Measurements from ENCODE around the gene OARD1.

Gene OARD1

DNA sequence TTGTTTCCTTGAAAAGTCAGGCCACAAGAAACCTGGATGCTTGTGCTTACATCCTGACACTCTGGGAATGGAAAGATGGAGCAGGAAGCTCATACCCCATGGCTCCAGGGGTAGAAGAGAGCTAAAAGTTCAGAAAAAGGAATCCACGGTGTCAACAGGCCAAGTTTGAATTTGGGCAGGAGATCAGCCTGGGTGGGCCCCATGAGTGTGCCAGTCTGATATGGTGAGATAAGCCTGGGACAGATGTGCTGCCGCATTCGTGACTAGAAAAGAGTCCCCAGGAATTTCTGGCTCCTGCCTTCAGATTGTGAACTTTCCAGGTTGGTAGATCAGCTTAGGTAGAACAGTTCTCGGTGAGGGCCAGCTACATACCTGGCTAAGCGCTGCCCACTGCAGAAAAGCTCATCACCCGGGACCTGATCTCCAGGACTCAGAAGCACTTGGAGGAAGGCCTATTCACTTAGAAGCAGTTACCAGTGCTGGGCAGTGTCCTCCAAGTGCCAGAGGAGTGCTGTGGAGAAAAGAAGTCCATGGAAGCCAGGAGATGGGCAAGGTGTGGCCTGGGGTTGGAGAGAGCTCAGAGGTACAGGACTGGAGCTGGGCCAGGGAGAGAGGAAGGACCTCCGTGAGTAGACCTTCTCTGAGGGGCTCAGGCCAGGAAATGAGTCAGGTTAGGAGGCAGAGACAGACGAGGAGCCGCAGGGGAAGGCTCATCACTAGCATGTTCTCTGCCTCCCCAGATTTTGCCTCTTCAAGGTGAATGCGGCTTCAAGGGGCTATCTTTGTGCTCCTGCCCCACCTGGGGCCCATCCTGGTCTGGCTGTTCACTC is 29.7 kb downstream of the OARD1 start, which contains the start of gene TSPO2:
TSS of gene TSPO2 (plus strand) at position 242 of the 830 bp plus-strand sequence. CDS start at position 761, 519 bp downstream.
- no peaks in the 10 kb centered on the region for H3K4me1 ChIP-seq (ENCODE audit: control insufficient read depth, insufficient read depth, low read length)
- no peak within 1 kb of the TSS for H3K9ac ChIP-seq (ENCODE audit: low read length)
- no peaks in the 10 kb centered on the region for H3K36me3 ChIP-seq (ENCODE audit: control insufficient read depth, insufficient read depth, low read length)
- H3K4me3 ChIP-seq (ENCODE audit: low read length), result no peak within 1 kb of the TSS
- H3K27me3 ChIP-seq (ENCODE audit: control insufficient read depth, insufficient read depth, low read length), result no peaks in the 10 kb centered on the region
- no peak within 1 kb of the TSS for H3K27ac ChIP-seq (ENCODE audit: low read depth, low read length)

DNA sequence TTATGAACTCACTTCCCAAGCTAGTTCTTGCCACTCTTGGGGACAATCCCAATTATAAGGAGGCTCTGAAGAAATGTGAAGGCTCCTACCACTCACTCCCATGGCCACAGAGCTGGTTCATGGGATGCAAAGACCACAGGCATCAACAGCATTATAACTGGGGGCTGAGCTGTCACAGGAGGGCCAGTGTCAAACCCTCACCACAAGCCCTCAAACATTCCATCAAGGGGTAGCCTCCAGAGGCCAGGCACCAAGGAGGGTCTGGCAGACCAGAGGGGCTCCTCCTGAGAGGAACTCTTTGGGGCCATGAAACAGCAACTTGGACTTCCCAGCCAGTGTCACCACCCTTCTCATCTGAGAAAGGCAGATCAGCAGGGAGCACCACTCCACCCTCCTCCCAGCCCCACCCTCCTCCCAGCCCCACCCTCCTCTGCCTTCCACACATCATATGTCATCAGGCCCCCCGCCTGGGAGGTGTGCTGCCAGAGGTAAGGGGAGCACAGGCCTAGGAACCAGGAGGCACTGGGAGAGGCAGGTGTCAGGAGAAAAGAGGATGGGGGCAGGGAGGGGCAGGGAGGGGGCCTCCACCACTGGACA is 31.1 kb downstream of the OARD1 start:
- no peak overlapping the region for H3K9ac ChIP-seq (ENCODE audit: low read length)
- H3K36me3 ChIP-seq (ENCODE audit: control insufficient read depth, insufficient read depth, low read length), result no peaks in the 10 kb centered on the region
- H3K4me3 ChIP-seq (ENCODE audit: low read length), result no peak overlapping the region
- H3K27me3 ChIP-seq (ENCODE audit: control insufficient read depth, insufficient read depth, low read length), result no peaks in the 10 kb centered on the region
- H3K4me1 ChIP-seq (ENCODE audit: control insufficient read depth, insufficient read depth, low read length), result no peaks in the 10 kb centered on the region
- no peak overlapping the region for H3K27ac ChIP-seq (ENCODE audit: low read depth, low read length)

DNA sequence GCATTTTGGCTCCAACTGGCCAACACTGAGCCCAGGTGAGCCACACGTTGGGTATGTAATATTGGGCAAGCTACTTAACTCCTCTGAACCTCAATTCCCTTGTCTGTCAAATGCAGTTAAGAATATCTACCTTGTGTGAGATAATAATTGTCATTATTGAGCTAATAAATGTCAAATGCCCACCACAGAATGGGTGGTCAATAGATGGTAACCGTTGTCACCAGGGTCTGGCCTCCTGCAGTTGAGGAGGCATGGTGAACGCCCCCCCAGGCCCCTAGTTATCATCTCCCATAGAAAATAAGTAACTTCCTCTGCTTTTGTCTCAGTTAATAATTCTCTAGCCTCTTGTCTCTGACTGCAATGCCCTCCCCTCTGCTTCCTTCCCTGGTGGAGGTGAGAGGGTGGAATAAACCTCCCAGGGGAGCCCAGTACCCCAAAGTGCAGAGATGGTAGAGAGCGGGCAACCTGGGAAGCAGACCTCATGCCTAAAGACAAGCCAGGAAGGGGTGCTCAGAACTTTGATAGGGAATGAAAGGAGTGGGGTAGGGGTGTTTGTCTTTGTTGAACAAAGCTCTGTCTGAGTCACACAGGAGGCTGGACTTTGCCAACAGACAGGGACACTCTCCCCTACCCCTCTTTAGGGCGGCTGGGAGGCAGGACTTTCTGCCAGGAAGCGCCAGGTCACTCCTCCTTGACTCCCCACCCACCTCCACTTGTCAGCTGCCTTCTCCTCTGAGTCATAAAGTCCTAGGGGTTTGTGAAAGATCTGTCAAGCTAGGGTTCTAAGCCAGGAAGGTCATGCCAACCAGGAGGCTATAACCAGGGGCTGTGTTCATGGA is 31.8 kb downstream of the OARD1 start:
- H3K27me3 ChIP-seq (ENCODE audit: control insufficient read depth, insufficient read depth, low read length), result no peaks in the 10 kb centered on the region
- H3K4me3 ChIP-seq (ENCODE audit: low read length), result no peak overlapping the region
- no peak overlapping the region for H3K9ac ChIP-seq (ENCODE audit: low read length)
- H3K27ac ChIP-seq (ENCODE audit: low read depth, low read length), result no peak overlapping the region
- H3K36me3 ChIP-seq (ENCODE audit: control insufficient read depth, insufficient read depth, low read length), result no peaks in the 10 kb centered on the region
- no peaks in the 10 kb centered on the region for H3K4me1 ChIP-seq (ENCODE audit: control insufficient read depth, insufficient read depth, low read length)

DNA sequence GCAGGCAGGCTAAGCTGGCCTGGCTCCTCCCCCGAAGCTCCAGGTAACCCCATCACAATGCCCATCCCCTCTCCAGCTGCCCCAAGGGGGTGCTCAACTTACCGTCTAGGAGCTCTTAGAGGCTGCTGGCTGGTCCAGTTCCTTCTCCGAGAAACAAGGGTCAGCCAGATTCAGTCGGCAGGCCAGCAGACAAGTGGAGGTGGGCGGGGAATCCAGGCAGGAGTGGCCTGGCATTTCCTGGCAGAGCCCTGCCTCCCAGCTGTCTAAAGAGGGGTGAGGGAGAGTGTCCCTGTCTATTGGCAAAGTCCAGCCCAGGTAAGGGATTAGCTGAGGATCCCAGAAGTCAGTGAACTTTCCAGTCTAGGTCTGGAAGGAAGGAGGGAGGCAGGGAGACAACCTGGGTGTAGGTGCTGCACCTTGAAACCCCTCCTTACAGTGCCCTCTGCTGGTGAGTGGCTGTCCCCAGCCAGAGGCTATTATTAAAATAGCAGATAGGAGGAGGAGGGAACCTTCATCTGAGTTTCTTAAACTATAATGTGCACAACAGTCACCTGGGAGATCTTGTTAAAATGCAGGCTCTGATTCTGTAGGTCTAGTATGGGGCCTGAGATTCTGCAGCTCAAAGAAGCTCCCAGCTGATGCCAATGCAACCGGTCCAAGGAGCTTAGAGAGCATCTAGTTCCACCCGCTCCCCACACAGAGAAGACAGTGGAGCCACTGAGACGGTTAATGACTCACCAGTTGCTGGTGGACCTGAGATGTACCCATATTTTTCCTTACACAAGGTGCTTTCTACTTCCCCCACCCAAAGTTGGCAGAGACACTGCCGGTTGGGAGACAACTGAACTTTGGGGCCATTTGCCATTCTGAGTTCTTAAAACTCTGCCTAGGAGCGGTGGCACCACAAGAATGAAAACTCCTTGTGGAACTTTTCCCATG is 32.8 kb downstream of the OARD1 start, which contains the start of gene UNC5CL:
TSS of gene UNC5CL (minus strand) at position 162 of the 939 bp plus-strand sequence. CDS start 4,147 bp downstream, outside the sequence.
- H3K4me1 ChIP-seq (ENCODE audit: control insufficient read depth, insufficient read depth, low read length), result no peaks in the 10 kb centered on the region

DNA sequence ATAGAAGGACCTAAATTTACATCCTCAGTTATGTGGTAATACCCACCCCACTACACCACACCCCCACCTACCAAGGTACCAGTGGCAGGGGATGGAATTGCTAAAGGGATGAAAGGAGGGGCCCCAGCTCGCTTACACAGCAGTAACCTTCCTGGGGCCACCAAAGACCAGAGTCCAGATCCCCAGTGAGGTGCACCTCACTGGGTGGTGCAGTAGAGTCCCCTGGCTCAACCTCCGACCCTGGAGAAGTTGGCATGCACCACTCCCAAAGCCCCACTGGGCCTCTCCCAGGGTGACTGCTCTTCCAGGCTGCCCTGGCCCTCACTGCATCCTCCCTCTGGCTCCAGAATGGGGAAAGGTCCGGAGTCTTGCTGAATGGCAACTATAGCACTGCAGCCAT is 34.0 kb downstream of the OARD1 start:
- no peaks in the 10 kb centered on the region for H3K4me1 ChIP-seq (ENCODE audit: control insufficient read depth, insufficient read depth, low read length)
- no peak overlapping the region for H3K27ac ChIP-seq (ENCODE audit: low read depth, low read length)
- no peaks in the 10 kb centered on the region for H3K36me3 ChIP-seq (ENCODE audit: control insufficient read depth, insufficient read depth, low read length)
- no peak overlapping the region for H3K9ac ChIP-seq (ENCODE audit: low read length)
- no peak overlapping the region for H3K4me3 ChIP-seq (ENCODE audit: low read length)
- no peaks in the 10 kb centered on the region for H3K27me3 ChIP-seq (ENCODE audit: control insufficient read depth, insufficient read depth, low read length)

More for the DNA sequence above, 32.8 kb downstream of the OARD1 start, which contains the start of gene UNC5CL:
- H3K36me3 ChIP-seq (ENCODE audit: control insufficient read depth, insufficient read depth, low read length), result no peaks in the 10 kb centered on the region
- no peak within 1 kb of the TSS for H3K9ac ChIP-seq (ENCODE audit: low read length)
- H3K27ac ChIP-seq (ENCODE audit: low read depth, low read length), result no peak within 1 kb of the TSS
- H3K4me3 ChIP-seq (ENCODE audit: low read length), result no peak within 1 kb of the TSS
- H3K27me3 ChIP-seq (ENCODE audit: control insufficient read depth, insufficient read depth, low read length), result no peaks in the 10 kb centered on the region

DNA sequence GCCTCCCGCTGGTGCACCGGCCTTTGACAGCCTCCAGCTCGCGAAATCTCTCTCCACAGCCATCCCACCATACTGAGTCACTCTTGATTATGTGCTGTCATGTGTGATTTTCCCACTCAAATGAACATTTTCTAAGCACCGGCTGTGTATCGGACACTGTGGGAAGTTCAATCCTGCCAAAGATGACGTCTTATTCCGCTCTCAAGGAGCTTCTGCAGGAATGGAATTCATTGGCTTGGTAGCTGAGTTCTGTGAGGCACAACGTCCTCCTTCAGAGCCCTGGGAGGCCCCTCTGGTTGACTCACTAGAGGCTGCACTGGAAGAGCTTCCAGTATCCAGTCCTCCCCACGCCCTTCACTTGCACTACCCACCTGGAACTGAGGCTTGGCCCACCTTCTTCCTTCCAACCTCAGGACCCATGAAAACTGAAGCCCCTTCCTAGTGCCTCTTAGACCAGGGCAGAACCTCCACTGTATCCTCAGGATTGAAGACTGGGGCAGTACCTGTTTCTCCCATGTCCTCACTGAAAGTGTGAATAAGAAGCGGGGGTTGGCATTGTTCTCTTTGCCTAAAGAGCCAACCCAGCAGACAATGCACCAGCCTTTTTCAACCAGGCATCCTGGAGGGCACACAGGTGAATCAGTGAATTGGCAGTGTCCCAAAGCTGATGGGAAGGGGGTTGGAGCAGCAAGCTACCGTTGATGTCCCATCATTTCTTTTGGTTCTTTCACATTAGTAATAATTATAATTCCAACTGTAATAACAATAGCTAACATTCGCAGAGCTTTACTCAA is 34.9 kb downstream of the OARD1 start:
- no peaks in the 10 kb centered on the region for H3K4me1 ChIP-seq (ENCODE audit: control insufficient read depth, insufficient read depth, low read length)
- no peak overlapping the region for H3K27ac ChIP-seq (ENCODE audit: low read depth, low read length)
- H3K4me3 ChIP-seq (ENCODE audit: low read length), result no peak overlapping the region
- no peaks in the 10 kb centered on the region for H3K27me3 ChIP-seq (ENCODE audit: control insufficient read depth, insufficient read depth, low read length)
- H3K9ac ChIP-seq (ENCODE audit: low read length), result no peak overlapping the region
- H3K36me3 ChIP-seq (ENCODE audit: control insufficient read depth, insufficient read depth, low read length), result no peaks in the 10 kb centered on the region

DNA sequence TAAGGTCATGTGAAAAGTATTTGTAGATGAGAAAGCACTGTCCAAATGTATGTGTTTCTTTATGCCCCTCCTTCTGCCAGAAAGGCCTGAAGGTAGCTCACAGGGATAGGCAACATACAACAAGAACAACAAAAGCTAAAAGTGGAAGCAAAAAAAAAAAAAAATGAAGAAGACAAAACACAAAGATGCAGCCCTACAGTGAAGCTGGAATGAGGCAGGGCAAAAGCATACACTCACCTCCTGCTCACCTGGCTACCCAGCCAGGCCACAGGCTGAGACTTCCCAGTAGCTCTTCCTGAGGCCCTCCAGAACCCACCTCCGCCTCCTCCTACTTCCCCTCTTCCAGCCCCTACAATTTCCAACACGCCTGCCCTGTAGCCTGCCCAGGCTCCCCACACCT is 35.6 kb downstream of the OARD1 start:
- Histone ChIP-seq H3K9ac (ENCODE audit: low read length) (no peak overlapping the region), H3K36me3 (ENCODE audit: control insufficient read depth, insufficient read depth, low read length) (no peaks in the 10 kb centered on the region), H3K27me3 (ENCODE audit: control insufficient read depth, insufficient read depth, low read length) (no peaks in the 10 kb centered on the region), H3K4me1 (ENCODE audit: control insufficient read depth, insufficient read depth, low read length) (no peaks in the 10 kb centered on the region), H3K4me3 (ENCODE audit: low read length) (no peak overlapping the region), H3K27ac (ENCODE audit: low read depth, low read length) (no peak overlapping the region)

DNA sequence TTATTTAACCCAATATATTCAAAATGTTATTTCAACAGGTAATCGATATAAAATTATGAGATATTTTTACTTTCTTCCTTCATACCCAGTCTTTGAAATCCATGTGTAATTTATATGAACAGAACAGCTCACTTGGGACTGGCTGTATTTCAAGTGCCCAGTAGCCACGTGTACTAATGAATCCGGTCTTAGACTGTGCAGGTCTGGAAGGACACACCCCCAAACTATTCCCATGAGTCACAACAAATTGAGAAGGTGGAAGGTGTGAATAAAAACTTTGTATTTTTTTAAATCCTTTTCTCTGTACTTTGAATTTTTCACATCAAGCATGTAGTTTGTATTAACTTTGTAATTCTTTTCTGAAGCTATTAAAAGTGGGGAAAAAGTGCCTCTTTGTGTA is 36.0 kb downstream of the OARD1 start:
- Histone ChIP-seq H3K36me3 (ENCODE audit: control insufficient read depth, insufficient read depth, low read length) (no peaks in the 10 kb centered on the region), H3K4me3 (ENCODE audit: low read length) (no peak overlapping the region), H3K27ac (ENCODE audit: low read depth, low read length) (no peak overlapping the region), H3K27me3 (ENCODE audit: control insufficient read depth, insufficient read depth, low read length) (no peaks in the 10 kb centered on the region), H3K4me1 (ENCODE audit: control insufficient read depth, insufficient read depth, low read length) (no peaks in the 10 kb centered on the region), H3K9ac (ENCODE audit: low read length) (no peak overlapping the region)

DNA sequence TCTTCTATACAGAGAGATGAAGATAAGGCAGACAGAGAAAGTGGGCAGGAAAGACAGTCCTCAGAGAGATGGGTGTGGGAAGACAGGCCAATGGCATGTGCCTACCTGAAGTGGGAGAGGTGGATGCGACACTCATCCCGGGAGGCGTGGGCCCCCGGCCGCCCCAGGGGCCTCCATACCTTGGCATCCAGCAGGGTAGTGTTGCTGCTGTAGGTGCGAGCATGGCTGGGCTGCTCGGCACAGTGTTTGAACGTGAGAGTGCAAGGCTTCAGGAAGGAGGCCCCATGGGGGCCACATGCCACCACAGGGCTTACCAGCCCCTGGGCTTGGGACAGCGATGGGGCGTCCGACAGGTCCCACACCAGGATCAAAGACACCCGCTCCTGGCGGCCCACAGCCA is 38.4 kb downstream of the OARD1 start:
- Histone ChIP-seq H3K36me3 (ENCODE audit: control insufficient read depth, insufficient read depth, low read length) (no peaks in the 10 kb centered on the region), H3K9ac (ENCODE audit: low read length) (no peak overlapping the region), H3K4me1 (ENCODE audit: control insufficient read depth, insufficient read depth, low read length) (no peaks in the 10 kb centered on the region), H3K4me3 (ENCODE audit: low read length) (no peak overlapping the region), H3K27ac (ENCODE audit: low read depth, low read length) (no peak overlapping the region), H3K27me3 (ENCODE audit: control insufficient read depth, insufficient read depth, low read length) (no peaks in the 10 kb centered on the region)

DNA sequence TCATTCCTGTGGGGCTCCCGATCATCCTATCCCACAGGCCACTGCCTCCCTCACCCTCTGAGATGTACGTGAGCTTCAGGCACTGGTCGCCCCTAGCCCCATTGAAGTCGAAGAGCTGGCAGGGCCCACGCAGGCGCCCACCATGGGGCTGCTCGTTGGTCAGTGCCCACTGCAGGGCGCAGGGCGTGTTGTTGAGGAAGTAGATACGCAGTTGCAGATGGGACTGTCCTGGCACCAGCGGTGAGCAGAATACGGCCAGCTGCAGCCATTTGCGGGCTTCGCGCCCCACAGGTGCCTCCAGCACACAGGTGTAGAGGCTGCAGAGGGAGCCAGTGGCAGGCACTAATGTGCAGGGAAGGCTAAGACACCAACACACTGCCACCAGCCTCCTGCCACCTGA is 39.3 kb downstream of the OARD1 start:
- Histone ChIP-seq H3K27ac (ENCODE audit: low read depth, low read length) (no peak overlapping the region), H3K4me1 (ENCODE audit: control insufficient read depth, insufficient read depth, low read length) (no peaks in the 10 kb centered on the region), H3K27me3 (ENCODE audit: control insufficient read depth, insufficient read depth, low read length) (no peaks in the 10 kb centered on the region), H3K9ac (ENCODE audit: low read length) (no peak overlapping the region), H3K36me3 (ENCODE audit: control insufficient read depth, insufficient read depth, low read length) (no peaks in the 10 kb centered on the region), H3K4me3 (ENCODE audit: low read length) (no peak overlapping the region)
